Skin of body (tissue), 2 donors: ENCODE measurements around the gene RNF225. TPM values are rescaled to one million over a fixed set of nuclear protein-coding genes. Genes with fewer than 3 reads are reported as not detected.
A peak's percentile ranks its signal among the peaks of the same experiment; 100 is the strongest.
"Not testable (repeated sequence)": the region's sequence is repeated elsewhere in the genome, so short reads cannot be mapped to it uniquely, and the experiment has no call there.

Experiments
- DNase-seq: peaks from one replicate; lab custom pipeline; 2025; lab: John Stamatoyannopoulos, UW
- total RNA-seq: library from RNA; depleted of rRNA; stranded (reverse); fragments of >200 nt; gene quantifications from one replicate; pipeline ENCODE4 v1.2.3, GENCODE V29; 2014

RNF225 gene
- 0.99 TPM for total RNA-seq

DNA sequence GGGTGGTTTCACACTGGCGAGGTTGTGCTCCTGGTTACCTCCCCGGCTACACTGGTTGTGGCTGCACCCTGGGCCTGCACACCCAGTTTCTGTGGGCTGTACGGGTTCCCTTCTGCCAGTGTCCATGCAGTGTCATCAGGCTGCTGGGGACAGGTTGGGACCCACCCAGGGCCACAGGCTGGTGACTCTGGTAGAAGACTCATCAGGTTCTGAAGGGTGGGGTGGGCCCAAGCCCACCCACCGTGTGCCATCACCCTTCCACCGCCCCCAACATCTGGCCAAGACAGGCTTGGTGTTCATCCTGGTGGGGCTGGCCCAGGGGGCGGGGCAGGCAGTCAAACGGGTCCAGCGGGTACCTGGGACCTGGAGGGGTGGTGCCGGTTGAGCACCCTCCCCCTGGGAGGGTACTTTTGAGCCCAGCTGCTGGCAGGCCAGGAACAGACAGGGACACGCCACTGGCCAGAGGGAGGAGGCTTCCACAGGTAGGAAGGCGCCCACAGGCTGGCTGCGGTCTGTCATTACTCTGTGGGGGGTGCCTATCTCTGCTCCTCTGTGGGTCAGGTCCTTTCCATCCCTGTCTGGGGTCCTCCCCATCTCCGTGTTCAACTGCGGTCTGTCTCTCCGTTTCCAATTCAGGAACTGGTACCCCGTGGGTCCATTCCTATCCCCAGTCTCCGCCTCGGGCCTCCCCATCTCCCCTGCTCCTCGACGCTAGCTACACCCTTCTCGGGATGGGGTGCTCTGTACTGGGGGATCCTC, at the start of gene RNF225:
Gene RNF225 (plus strand): TSS at position 437 of the 759 bp plus-strand sequence. CDS start 434 bp downstream, outside the sequence.
- DNase-seq: no peak

DNA sequence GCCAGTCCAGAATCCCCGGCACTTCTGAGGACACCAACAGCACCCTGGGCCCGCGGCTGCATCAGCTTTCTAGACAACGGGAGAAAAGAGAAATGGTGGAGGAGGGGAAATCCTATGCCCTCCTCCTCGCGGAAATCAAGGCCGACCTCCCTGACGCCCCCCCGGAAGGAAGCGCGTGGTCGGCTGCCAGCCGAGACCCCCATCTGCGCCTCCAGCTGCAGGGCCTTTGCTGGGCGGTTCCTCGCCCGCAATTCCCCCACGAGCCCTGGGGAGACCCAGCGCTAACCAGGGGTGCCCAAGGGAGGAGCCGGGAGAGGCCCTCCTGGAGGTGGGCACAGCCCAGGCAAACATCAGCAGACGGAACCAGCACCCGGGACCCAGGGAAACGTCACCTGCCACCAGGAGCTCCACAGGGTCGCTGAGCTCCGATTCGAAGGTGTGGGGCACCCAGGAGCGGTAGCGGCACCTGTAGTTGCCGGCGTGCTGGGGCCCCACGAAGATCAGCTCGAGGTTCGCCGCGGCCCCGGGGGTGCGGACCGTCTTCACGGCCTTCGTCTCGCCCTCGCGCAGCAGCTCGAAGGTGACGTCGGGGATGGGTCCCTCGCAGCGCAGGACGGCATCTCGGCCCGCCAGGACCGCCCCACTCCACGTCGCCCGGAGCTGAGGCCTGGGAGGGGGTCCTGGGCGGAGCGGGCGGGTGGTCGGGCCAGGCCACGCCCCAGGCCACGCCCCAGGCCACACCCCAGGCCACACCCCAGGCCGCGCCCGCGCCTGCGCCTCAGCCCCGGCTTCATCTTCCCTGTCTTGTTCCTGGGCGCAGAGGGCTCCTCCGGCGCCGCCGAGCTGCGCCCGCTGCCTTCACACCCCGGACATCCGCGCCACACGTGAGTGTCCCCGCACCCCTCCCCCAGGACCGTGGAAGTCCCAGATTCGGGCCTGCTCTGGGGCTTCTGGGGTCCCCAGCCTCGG, 48.2 kb upstream of the RNF225 start:
- peak; percentile 38 for DNase-seq

GRCh38 chr19:58348080-58348479, 47.4 kb upstream of the RNF225 start:
- not testable (repeated sequence) for DNase-seq

DNA sequence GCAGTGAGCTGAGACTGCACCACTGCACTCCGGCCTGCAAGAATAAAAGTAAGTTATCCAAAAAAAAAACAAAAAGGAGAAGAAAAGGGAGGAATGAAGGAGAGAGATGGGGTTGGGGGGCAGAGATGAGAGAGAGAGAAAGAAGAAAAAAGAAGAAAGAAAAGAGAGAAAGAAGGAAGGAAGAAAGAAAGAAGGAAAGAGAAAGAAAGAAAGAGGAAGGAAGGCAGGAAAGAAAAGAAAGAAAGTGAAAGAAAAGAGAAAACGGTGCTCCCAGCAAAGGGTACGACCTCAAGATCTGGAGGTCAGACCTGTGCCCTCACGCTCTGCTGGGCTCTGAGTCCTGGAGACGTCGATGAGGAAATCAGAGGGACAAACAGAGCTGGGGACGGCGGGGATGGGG, 45.9 kb upstream of the RNF225 start:
- DNase-seq: no peak

DNA sequence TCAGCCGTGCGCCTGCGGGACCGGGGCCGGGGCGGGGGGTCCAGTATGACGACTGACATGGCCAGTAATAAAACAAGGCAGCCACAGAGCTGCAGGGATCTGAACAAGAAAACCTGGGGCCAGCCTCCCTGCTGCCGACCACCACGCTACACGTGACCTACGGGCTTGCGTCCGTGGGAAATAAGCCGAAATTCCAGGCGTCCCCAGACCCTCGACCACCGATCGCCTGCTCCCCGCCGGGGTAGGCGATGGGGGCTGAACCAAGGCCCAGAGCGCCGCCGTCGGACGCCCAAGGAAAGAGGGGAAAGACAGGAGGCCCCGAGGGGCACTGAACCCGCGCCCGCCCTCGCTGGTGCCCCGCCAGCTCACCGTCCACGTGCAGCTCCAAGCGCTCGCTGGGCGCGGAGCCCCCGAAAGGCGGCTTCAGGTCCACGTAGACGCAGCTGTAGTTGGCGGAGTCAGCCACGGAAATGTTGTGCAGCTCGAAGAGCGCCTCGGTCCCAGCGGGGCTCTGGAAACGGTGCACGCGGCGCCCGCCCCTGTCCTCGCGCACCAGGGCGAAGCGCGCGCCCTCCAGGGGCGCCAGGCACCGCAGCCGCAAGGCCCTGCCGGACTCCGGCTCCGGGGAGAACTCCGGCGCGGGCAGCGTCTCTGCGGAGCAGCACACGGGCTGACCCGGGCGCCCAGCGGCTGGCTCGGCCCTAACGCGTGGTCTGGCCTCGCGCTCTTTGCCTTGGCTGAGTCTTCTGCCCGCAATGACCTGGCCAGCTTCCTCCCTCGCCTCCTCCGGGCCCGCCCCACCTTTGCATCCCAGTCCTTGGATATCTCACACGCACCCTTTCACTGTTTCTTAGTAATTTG, 45.2 kb upstream of the RNF225 start:
- no peak for DNase-seq

DNA sequence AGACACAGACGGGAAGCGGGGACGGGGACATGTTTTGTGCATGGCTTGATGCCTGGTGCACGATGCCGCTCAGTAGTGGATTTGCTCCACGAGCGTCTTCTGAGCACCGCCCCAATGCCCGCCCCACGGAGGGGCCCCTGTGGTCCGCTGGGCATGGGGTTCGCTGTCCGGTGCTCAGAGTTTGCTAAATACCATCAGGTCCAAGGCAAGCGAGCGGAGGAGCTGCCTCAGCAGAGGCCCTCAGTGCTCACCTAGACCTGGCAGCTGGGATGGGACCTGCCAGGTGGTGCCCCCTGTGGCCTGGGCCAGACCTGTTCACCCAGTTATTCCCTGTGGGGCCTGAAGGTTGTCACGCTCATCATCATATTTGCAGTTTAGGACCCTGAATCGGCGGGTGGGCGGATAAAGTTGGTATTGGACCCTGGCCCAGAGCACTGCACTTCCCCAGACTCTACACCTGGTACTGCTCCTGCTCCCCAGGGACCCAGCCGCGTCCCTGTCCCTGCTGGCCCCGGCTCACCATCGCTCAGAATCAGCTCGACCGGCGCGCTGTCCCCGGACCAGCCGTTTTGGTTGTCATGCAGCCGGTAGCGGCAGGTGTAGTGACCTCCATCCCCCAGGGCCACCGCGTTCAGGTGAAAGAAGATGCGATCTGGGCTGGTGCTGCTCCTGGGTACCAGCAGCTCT, 44.4 kb upstream of the RNF225 start:
- no peak for DNase-seq

DNA sequence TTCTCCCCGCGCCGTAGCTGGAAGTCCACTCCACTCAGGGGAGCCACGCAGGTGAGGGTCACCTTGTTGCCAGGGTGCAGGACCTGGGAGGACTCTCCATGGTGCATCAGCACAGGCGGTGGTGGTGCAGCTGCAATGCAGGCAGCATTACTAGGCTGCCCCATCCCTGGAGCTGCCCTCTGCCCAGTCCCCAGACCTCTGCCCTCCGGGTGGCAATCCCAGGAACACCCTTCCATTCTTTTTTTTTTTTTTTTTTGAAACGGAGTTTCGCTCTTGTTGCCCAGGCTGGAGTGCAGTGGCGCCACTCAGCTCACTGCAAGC, 43.9 kb upstream of the RNF225 start:
- DNase-seq: no peak

DNA sequence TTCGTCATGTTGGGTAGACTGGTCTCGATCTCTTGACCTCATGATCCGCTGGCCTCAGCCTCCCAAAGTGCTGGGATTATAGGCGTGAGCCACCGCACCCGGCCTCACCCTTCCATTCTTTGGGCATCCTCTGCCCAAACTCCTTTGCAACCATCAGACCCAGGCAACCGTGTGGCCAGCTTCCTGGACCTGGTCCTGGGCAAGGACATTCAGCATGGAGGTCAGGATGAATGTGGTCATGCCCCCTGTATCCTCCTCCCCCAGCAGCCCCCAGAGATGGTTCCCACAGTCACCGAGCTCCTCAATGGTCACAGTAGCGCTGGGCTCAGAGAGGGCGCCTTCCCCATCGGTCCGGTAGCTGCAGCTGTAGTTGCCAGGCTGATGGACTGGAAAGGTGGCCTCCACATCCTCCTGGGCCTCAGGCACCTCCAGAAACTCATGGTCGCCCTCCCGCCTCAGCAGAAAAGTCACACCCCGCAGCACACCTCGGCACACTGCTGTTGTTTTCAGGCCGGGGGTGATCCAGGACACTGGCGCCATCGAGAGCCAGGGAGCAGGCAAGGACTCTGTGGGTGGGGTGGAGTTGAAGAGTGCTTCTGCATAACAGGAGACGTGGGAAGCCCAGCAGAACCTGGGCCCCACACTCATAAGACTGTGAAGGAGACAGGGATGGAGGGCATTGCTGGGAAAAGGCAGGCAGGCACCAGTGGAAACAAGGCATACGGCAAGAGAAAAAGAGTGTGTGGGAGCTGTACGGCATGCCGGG, 43.3 kb upstream of the RNF225 start:
- no peak for DNase-seq

GRCh38 chr19:58352760-58353671, 42.4 kb upstream of the RNF225 start, which contains the start of gene A1BG:
Gene A1BG (minus strand): TSS chr19:58353492. CDS start chr19:58353437, 55 bp downstream.
- DNase-seq: no peak

GRCh38 chr19:58353717-58354477, 41.6 kb upstream of the RNF225 start:
- no peak for DNase-seq

DNA sequence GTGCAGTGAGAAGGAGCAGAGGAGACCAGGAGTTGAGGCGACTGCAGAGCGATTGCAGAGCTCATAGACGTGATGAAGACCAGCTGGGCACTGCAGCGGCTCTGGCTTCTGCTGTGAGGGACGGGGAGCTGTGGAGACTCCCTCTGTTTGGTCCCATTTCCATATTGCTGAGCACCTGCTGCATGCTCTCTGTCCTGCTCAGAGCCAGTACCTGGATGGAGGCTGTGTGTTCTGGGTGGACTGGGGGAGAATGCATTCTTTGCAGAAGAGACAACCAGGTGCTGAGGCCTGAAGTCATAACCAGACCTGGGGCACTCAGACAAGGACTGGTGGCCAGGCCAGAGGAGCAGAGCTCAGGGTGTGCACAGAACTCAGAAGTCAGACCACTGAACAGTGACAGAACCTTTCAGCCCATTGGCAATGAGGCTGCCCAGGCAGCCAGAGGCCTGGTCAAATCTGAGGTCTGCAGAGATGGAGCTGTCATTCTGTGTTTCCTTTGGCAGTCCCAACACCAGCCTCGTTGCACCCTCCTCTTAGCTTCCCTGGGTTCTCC, 40.9 kb upstream of the RNF225 start:
- no peak for DNase-seq

DNA sequence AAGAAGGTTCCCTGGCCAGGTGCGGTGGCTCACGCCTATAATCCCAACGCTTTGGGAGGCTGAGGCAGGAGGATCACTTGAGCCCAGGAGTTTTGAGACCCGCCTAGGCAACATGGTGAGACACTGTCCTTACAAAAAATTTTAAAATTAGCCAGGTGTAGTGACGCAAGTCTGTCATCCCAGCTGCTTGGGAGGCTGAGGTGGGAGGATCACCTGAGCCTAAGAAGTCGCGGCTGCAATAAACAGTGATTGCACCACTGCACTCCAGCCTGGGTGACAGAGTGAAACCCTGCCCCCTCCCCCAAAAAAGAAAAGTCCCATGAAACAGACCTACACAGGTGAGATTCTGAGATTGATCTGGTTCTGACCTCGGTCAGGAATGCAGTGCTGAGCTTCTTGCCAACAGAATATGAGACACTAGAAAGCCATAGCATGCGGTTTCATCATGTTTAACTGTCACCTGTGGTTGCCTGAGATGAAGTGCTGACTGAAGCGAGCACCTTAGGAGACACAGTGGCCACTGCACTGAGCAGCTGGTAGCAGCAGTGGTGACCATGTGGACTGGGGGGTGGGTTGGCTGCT, 40.1 kb upstream of the RNF225 start:
- DNase-seq: no peak

DNA sequence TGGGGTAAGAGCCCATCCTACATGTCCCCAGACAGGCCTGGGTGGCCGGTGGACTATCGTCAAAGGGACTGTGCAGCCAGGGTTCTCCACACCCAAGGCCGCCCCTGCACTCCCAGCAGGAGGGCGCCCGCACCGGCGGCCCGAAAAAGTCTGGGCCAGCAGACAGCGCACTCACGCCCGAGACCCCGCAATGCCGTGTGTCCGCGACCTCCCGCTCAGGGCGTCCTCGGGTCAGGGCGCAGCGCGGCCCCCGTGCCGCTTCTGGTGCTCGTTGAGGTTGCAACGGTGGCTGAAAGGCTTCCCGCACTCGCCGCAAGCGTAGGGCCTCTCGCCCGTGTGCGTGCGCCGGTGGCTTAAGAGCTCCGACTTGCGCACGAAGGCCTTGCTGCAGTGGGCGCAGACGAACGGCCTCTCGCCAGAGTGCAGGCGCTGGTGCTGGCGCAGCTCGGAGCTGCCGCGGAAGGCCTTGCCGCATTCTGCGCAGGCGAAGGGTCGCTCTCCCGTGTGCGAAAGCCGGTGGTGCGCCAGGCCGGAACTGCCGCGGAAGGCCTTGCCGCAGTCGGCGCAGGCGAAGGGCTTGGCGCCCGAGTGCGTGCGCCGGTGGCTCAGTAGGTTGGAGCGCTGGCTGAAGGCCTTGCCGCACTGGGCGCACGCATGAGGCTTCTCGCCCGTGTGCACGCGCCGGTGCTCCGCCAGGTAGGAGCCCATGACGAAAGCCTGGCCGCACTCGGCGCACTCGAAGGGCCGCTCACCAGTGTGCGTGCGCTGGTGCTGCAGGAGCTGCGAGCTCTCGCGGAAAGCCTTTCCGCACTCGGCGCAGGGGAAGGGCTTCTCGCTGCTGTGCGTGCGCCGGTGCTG, 39.3 kb upstream of the RNF225 start:
- DNase-seq: no peak

GRCh38 chr19:58356766-58357480, 38.5 kb upstream of the RNF225 start:
- peak; percentile 21 for DNase-seq

DNA sequence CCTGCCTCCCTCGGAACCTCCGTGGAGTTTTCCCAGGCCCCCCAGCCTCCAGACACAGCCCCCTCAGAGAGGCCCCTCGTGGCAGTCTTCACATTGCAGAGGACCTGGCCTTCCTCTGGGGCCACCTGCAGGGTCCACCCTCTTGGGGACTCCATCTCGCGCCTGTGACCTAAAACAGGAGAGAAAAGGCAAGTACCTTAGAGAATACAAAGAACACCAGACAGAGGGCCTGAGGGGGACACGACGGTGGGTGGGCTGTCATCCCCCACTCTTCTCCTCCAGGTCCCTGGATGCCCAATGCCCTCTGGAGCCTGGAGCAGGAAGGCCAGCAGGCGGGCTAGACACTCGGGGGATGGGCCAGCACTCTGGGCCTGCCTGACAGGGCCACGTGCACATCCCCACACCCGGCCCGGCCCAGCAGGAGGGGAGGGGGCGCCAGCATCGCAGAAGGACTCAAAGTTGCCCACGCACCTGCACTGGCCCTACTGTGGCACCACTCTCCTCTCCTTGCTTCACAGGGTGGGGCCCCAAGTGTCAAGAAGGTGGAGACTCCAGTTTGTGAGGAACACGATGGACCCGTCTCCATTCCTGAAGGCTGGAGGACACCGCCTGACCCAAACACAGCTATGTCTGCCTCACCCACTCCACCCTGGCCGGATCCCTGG, 37.8 kb upstream of the RNF225 start:
- DNase-seq: no peak
